GM23338 (cell line): ENCODE results near the gene SFXN5. TPM values are rescaled to one million over a fixed set of nuclear protein-coding genes. Genes with fewer than 3 reads are reported as not detected.

Experiments
- ATAC-seq: fragments of 200-7000 bp; cut with Tn5 transposase; 3 replicates; pipeline ENCODE4 v1.9.1; 2020
- DNase-seq: peaks from one replicate; pipeline ENCODE4 v3.0.0-alpha.2; 2015; ENCODE audit warnings: low spot score
- H2AFZ ChIP-seq: fragments of 200-600 bp; sonication (generic); 2 replicates; pipeline ENCODE4 v1.8.0; 2016; ENCODE audit warnings: antibody characterized with exemption, mild to moderate bottlenecking, moderate library complexity
- H3F3A ChIP-seq: fragments of 200-600 bp; sonication (generic); replicated peaks from 2 replicates; pipeline ENCODE4 v1.8.0; 2017; ENCODE audit warnings: antibody characterized with exemption, mixed run types, low read depth
- H3K27ac ChIP-seq: fragments of 200-600 bp; sonication (generic); 2 replicates; pipeline ENCODE4 v1.6.1; 2016; ENCODE audit warnings: low read depth
- H3K27me3 ChIP-seq: fragments of 200-600 bp; sonication (generic); 2 replicates; pipeline ENCODE4 v1.8.0; 2016; ENCODE audit warnings: mild to moderate bottlenecking, mixed run types, moderate library complexity; ENCODE audit not compliant: insufficient read depth
- H3K36me3 ChIP-seq: fragments of 200-600 bp; sonication (generic); 2 replicates; pipeline ENCODE4 v1.8.0; 2016; ENCODE audit warnings: mild to moderate bottlenecking; ENCODE audit not compliant: insufficient read depth
- H3K4me1 ChIP-seq: fragments of 200-600 bp; sonication (generic); 2 replicates; pipeline ENCODE4 v1.8.0; 2016; ENCODE audit warnings: mild to moderate bottlenecking, moderate library complexity; ENCODE audit not compliant: insufficient read depth
- H3K4me2 ChIP-seq: fragments of 200-600 bp; sonication (generic); 2 replicates; pipeline ENCODE4 v1.7.1; 2017; ENCODE audit warnings: mixed run types
- H3K4me3 ChIP-seq: fragments of 200-600 bp; sonication (generic); 2 replicates; pipeline ENCODE4 v1.6.1; 2016; ENCODE audit warnings: mixed run types
- H3K79me2 ChIP-seq: fragments of 200-600 bp; sonication (generic); replicated peaks from 2 replicates; pipeline ENCODE4 v1.8.0; 2017; ENCODE audit warnings: mild to moderate bottlenecking; ENCODE audit not compliant: insufficient read depth
- H3K9me2 ChIP-seq: fragments of 200-600 bp; sonication (generic); 2 replicates; pipeline ENCODE4 v1.8.0; 2017; ENCODE audit not compliant: insufficient read depth
- H4K20me1 ChIP-seq: fragments of 200-600 bp; sonication (generic); replicated peaks from 2 replicates; pipeline ENCODE4 v1.8.0; 2017; ENCODE audit warnings: mild to moderate bottlenecking; ENCODE audit not compliant: insufficient read depth
- H3K27ac Mint-ChIP-seq: 2 replicates; pipeline ENCODE4 v1.8.0; 2020; ENCODE audit warnings: inconsistent platforms, mild to moderate bottlenecking, moderate library complexity, mixed read lengths
- H3K27me3 Mint-ChIP-seq: 3 replicates; pipeline ENCODE4 v1.8.0; 2022; ENCODE audit warnings: low read depth, mild to moderate bottlenecking, moderate library complexity, mixed read lengths, inconsistent platforms; ENCODE audit not compliant: insufficient read depth, poor library complexity
- H3K36me3 Mint-ChIP-seq: 3 replicates; pipeline ENCODE4 v1.8.0; 2021; ENCODE audit warnings: low read depth, mild to moderate bottlenecking, inconsistent platforms, moderate library complexity, mixed read lengths
- H3K4me1 Mint-ChIP-seq: 3 replicates; pipeline ENCODE4 v1.8.0; 2020; ENCODE audit warnings: mild to moderate bottlenecking, inconsistent platforms, mixed read lengths
- H3K4me3 Mint-ChIP-seq: 3 replicates; pipeline ENCODE4 v1.8.0; 2021; ENCODE audit warnings: moderate library complexity, mild to moderate bottlenecking, inconsistent platforms, mixed read lengths
- H3K9me3 Mint-ChIP-seq: 3 replicates; pipeline ENCODE4 v1.8.0; 2020; ENCODE audit warnings: moderate library complexity, mild to moderate bottlenecking, inconsistent platforms, mixed read lengths
- CREB1 ChIP-seq: fragments of 250-450 bp; sonication (Bioruptor Pico); IDR thresholded peaks from 2 replicates; pipeline ENCODE4 v1.5.0; 2020; ENCODE audit warnings: low read depth, mild to moderate bottlenecking, moderate library complexity
- EZH2 ChIP-seq: fragments of 200-600 bp; sonication (generic); IDR thresholded peaks from one replicate; pipeline ENCODE4 v1.8.0; 2017; ENCODE audit warnings: antibody characterized with exemption, mild to moderate bottlenecking, low read depth; ENCODE audit not compliant: unreplicated experiment
- EZH2phosphoT487 ChIP-seq: fragments of 200-600 bp; sonication (generic); IDR thresholded peaks from one replicate; pipeline ENCODE4 v1.8.1; 2018; ENCODE audit warnings: antibody characterized with exemption; ENCODE audit not compliant: unreplicated experiment
- JUNB ChIP-seq: IDR thresholded peaks from one replicate; pipeline ENCODE4 v1.6.1; 2016; ENCODE audit warnings: antibody characterized with exemption; ENCODE audit not compliant: unreplicated experiment
- NANOG ChIP-seq: IDR thresholded peaks from 2 replicates; pipeline ENCODE4 v1.6.1; 2016; ENCODE audit warnings: antibody characterized with exemption, borderline replicate concordance
- POLR2AphosphoS5 ChIP-seq: IDR thresholded peaks from 2 replicates; pipeline ENCODE4 v1.6.1; 2016; ENCODE audit warnings: antibody characterized with exemption, low read depth
- STAT1 ChIP-seq: IDR thresholded peaks from one replicate; pipeline ENCODE4 v1.6.1; 2016; ENCODE audit warnings: antibody characterized with exemption; ENCODE audit not compliant: unreplicated experiment
- ZNF114 ChIP-seq: fragments of 250-450 bp; sonication (Bioruptor Pico); IDR thresholded peaks from 2 replicates; pipeline ENCODE4 v1.5.0; 2020; ENCODE audit warnings: mild to moderate bottlenecking, moderate library complexity
- ZNF331 ChIP-seq: fragments of 250-450 bp; sonication (Bioruptor Pico); IDR thresholded peaks from 2 replicates; pipeline ENCODE4 v1.5.0; 2020; ENCODE audit warnings: low read depth, mild to moderate bottlenecking, moderate library complexity
- polyA plus RNA-seq: library from polyadenylated mRNA; unstranded; fragments of >200 nt; fragmentation: Nextera tagmentation; extraction: Ambion mirVana; gene quantifications from 2 replicates; pipeline ENCODE4 v1.2.1, GENCODE V29; 2016
- total RNA-seq: library from RNA; depleted of rRNA; stranded (reverse); fragments of >200 nt; shearing (Covaris generic); gene quantifications from 2 replicates; pipeline ENCODE4 v1.2.3, GENCODE V29; 2014
- TF ChIP-seq, protein P1 (sequence below): fragments of 250-450 bp; sonication (Bioruptor Pico); IDR thresholded peaks from 2 replicates; pipeline ENCODE4 v1.5.0; 2020; ENCODE audit warnings: mild to moderate bottlenecking, moderate library complexity
- TF ChIP-seq, protein P2 (sequence below): IDR thresholded peaks from one replicate; pipeline ENCODE4 v1.6.1; 2018; ENCODE audit warnings: antibody characterized with exemption; ENCODE audit not compliant: unreplicated experiment
- TF ChIP-seq, protein P3 (sequence below): IDR thresholded peaks from 2 replicates; pipeline ENCODE4 v1.6.1; 2016; ENCODE audit warnings: antibody characterized with exemption
- TF ChIP-seq, protein P4 (sequence below), 2 experiments: fragments of 200-600 bp in 1 of 2; sonication (generic) in 1 of 2; conservative IDR thresholded peaks; 2 replicates each; pipeline versions ENCODE4 v1.5.1 to v1.6.1; 2016 to 2017; ENCODE audit warnings: antibody characterized with exemption in 2 of 2, low read depth in 2 of 2, mild to moderate bottlenecking in 2 of 2, moderate library complexity in 1 of 2

SFXN5 gene
- total and polyA plus RNA-seq, 2 experiments from 2014 or later, result 23.6 to 25.8 TPM

DNA sequence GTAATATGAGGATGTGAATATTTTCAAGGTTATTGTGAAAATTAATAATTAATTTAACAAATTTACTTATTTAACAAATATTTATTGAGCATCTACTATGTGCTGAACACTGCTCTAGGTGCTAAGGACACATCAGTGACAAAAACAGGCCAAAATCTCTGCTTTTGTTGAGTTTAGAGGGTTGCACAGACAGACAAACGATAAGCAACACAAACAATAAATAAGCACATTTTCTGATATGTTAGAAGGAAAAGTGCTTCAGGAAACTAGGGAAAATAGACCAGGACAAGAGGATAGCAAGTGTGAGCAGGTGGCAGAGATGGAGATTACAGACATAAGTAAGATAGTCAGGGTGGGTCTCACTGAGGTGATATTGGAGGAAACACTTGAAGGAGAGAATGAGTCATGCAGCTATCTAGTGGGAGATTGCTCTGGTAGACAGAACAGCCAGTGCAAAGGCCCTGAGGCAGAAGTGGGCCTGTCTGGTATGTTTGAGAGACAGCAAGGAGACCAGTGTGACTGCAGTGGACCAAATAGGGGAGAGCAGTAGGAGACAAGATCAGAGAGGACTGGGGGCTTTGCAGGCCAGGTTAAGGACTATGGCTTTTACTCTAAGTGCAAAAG lies 38.3 kb downstream of the SFXN5 start:
- H3K27ac ChIP-seq, result no peak overlapping the region
- H3K4me3 ChIP-seq, result no peak overlapping the region
- Mint-ChIP-seq H3K9me3 (no peaks in the 10 kb centered on the region), H3K27ac (no peak overlapping the region), H3K4me1 (peaks cover 26% of the 10 kb centered on the region), H3K36me3 (no peaks in the 10 kb centered on the region; the same call in 2 of the 3 replicates), H3K4me3 (no peak overlapping the region), H3K27me3 (peaks cover 3% of the 10 kb centered on the region)
- H3F3A ChIP-seq, result no peaks in the 10 kb centered on the region
- ATAC-seq, result no peak
- no peak overlapping the region for H3K4me2 ChIP-seq
- DNase-seq, result no peak
- H3K27me3 ChIP-seq, result no peaks in the 10 kb centered on the region
- H3K4me1 ChIP-seq, result peaks cover 15% of the 10 kb centered on the region
- H2AFZ ChIP-seq, result no peak overlapping the region
- H3K79me2 ChIP-seq, result no peaks in the 10 kb centered on the region
- H3K36me3 ChIP-seq, result no peaks in the 10 kb centered on the region
- no peaks in the 10 kb centered on the region for H3K9me2 ChIP-seq
- no peaks in the 10 kb centered on the region; the same call in 1 of the 2 replicates for H4K20me1 ChIP-seq
- no peak for TF ChIP-seq ZNF114 (CRISPR knock-in tag)
- TF ChIP-seq, protein P1, sequence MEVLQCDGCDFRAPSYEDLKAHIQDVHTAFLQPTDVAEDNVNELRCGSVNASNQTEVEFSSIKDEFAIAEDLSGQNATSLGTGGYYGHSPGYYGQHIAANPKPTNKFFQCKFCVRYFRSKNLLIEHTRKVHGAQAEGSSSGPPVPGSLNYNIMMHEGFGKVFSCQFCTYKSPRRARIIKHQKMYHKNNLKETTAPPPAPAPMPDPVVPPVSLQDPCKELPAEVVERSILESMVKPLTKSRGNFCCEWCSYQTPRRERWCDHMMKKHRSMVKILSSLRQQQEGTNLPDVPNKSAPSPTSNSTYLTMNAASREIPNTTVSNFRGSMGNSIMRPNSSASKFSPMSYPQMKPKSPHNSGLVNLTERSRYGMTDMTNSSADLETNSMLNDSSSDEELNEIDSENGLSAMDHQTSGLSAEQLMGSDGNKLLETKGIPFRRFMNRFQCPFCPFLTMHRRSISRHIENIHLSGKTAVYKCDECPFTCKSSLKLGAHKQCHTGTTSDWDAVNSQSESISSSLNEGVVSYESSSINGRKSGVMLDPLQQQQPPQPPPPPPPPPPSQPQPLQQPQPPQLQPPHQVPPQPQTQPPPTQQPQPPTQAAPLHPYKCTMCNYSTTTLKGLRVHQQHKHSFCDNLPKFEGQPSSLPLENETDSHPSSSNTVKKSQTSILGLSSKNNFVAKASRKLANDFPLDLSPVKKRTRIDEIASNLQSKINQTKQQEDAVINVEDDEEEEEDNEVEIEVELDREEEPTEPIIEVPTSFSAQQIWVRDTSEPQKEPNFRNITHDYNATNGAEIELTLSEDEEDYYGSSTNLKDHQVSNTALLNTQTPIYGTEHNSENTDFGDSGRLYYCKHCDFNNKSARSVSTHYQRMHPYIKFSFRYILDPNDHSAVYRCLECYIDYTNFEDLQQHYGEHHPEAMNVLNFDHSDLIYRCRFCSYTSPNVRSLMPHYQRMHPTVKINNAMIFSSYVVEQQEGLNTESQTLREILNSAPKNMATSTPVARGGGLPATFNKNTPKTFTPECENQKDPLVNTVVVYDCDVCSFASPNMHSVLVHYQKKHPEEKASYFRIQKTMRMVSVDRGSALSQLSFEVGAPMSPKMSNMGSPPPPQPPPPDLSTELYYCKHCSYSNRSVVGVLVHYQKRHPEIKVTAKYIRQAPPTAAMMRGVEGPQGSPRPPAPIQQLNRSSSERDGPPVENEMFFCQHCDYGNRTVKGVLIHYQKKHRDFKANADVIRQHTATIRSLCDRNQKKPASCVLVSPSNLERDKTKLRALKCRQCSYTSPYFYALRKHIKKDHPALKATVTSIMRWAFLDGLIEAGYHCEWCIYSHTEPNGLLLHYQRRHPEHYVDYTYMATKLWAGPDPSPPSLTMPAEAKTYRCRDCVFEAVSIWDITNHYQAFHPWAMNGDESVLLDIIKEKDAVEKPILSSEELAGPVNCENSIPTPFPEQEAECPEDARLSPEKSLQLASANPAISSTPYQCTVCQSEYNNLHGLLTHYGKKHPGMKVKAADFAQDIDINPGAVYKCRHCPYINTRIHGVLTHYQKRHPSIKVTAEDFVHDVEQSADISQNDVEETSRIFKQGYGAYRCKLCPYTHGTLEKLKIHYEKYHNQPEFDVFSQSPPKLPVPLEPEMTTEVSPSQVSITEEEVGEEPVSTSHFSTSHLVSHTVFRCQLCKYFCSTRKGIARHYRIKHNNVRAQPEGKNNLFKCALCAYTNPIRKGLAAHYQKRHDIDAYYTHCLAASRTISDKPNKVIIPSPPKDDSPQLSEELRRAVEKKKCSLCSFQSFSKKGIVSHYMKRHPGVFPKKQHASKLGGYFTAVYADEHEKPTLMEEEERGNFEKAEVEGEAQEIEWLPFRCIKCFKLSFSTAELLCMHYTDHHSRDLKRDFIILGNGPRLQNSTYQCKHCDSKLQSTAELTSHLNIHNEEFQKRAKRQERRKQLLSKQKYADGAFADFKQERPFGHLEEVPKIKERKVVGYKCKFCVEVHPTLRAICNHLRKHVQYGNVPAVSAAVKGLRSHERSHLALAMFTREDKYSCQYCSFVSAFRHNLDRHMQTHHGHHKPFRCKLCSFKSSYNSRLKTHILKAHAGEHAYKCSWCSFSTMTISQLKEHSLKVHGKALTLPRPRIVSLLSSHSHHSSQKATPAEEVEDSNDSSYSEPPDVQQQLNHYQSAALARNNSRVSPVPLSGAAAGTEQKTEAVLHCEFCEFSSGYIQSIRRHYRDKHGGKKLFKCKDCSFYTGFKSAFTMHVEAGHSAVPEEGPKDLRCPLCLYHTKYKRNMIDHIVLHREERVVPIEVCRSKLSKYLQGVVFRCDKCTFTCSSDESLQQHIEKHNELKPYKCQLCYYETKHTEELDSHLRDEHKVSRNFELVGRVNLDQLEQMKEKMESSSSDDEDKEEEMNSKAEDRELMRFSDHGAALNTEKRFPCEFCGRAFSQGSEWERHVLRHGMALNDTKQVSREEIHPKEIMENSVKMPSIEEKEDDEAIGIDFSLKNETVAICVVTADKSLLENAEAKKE, result no peak
- no peak for TF ChIP-seq EZH2
- TF ChIP-seq, protein P2, sequence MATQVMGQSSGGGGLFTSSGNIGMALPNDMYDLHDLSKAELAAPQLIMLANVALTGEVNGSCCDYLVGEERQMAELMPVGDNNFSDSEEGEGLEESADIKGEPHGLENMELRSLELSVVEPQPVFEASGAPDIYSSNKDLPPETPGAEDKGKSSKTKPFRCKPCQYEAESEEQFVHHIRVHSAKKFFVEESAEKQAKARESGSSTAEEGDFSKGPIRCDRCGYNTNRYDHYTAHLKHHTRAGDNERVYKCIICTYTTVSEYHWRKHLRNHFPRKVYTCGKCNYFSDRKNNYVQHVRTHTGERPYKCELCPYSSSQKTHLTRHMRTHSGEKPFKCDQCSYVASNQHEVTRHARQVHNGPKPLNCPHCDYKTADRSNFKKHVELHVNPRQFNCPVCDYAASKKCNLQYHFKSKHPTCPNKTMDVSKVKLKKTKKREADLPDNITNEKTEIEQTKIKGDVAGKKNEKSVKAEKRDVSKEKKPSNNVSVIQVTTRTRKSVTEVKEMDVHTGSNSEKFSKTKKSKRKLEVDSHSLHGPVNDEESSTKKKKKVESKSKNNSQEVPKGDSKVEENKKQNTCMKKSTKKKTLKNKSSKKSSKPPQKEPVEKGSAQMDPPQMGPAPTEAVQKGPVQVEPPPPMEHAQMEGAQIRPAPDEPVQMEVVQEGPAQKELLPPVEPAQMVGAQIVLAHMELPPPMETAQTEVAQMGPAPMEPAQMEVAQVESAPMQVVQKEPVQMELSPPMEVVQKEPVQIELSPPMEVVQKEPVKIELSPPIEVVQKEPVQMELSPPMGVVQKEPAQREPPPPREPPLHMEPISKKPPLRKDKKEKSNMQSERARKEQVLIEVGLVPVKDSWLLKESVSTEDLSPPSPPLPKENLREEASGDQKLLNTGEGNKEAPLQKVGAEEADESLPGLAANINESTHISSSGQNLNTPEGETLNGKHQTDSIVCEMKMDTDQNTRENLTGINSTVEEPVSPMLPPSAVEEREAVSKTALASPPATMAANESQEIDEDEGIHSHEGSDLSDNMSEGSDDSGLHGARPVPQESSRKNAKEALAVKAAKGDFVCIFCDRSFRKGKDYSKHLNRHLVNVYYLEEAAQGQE, result no peak
- TF ChIP-seq POLR2AphosphoS5, result no peak
- TF ChIP-seq CREB1 (CRISPR knock-in tag), result no peak
- no peak for TF ChIP-seq NANOG
- TF ChIP-seq ZNF331 (CRISPR knock-in tag), result no peak
- no peak for TF ChIP-seq STAT1
- TF ChIP-seq, protein P3, sequence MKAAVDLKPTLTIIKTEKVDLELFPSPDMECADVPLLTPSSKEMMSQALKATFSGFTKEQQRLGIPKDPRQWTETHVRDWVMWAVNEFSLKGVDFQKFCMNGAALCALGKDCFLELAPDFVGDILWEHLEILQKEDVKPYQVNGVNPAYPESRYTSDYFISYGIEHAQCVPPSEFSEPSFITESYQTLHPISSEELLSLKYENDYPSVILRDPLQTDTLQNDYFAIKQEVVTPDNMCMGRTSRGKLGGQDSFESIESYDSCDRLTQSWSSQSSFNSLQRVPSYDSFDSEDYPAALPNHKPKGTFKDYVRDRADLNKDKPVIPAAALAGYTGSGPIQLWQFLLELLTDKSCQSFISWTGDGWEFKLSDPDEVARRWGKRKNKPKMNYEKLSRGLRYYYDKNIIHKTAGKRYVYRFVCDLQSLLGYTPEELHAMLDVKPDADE, result no peak
- TF ChIP-seq JUNB, result no peak
- TF ChIP-seq, protein P4, sequence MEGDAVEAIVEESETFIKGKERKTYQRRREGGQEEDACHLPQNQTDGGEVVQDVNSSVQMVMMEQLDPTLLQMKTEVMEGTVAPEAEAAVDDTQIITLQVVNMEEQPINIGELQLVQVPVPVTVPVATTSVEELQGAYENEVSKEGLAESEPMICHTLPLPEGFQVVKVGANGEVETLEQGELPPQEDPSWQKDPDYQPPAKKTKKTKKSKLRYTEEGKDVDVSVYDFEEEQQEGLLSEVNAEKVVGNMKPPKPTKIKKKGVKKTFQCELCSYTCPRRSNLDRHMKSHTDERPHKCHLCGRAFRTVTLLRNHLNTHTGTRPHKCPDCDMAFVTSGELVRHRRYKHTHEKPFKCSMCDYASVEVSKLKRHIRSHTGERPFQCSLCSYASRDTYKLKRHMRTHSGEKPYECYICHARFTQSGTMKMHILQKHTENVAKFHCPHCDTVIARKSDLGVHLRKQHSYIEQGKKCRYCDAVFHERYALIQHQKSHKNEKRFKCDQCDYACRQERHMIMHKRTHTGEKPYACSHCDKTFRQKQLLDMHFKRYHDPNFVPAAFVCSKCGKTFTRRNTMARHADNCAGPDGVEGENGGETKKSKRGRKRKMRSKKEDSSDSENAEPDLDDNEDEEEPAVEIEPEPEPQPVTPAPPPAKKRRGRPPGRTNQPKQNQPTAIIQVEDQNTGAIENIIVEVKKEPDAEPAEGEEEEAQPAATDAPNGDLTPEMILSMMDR (conservative IDR thresholded peaks at IDR 0.05; ENCODE audit: low read depth in 2 of 2), result no peak
- no peak for TF ChIP-seq EZH2phosphoT487
